Heart right ventricle (tissue), 16 donors: ENCODE results near the gene AKT3. TPM values are rescaled to one million over a fixed set of nuclear protein-coding genes. Genes with fewer than 3 reads are reported as not detected.

Source experiments
- ATAC-seq, 8 donors: fragments of 200-7000 bp; cut with Tn5 transposase; one replicate each; pipeline ENCODE4 v1.9.1; 2020; ENCODE audit warnings: mild to moderate bottlenecking in 8 of 8, moderate library complexity in 8 of 8, moderate number of reproducible peaks in 1 of 8
- DNase-seq, 2 donors: peaks; one replicate each; pipeline ENCODE4 v3.0.0-alpha.2; 2020
- H3K27ac ChIP-seq, 10 donors: fragments of 200-600 bp; sonication (generic) in 2 of 10; one replicate each; pipeline versions ENCODE4 v1.5.0 to v1.8.0; 2020 to 2022; ENCODE audit warnings: mild to moderate bottlenecking in 3 of 10
- H3K27me3 ChIP-seq, 7 donors: fragments of 200-600 bp; one replicate each; pipeline ENCODE4 v1.8.0; 2021 to 2022; ENCODE audit warnings: mild to moderate bottlenecking in 2 of 7
- H3K36me3 ChIP-seq, 9 donors: fragments of 200-600 bp; sonication (generic) in 1 of 9; one replicate each; pipeline versions ENCODE4 v1.5.0 to v1.8.0; 2020 to 2022; ENCODE audit warnings: mild to moderate bottlenecking in 2 of 9
- H3K4me1 ChIP-seq, 9 donors: fragments of 200-600 bp; sonication (generic) in 1 of 9; one replicate each; pipeline versions ENCODE4 v1.5.0 to v1.8.0; 2020 to 2022; ENCODE audit warnings: mild to moderate bottlenecking in 4 of 9
- H3K4me3 ChIP-seq, 10 donors: fragments of 200-600 bp; sonication (generic) in 2 of 10; one replicate each; pipeline versions ENCODE4 v1.5.0 to v1.8.0; 2020 to 2022; ENCODE audit warnings: mild to moderate bottlenecking in 7 of 10, moderate library complexity in 2 of 10
- H3K9me3 ChIP-seq, 11 donors: fragments of 200-600 bp in 10 of 11; sonication (generic) in 2 of 11; one replicate each; pipeline versions ENCODE4 v1.5.0 to v1.8.0; 2013 to 2022; ENCODE audit warnings: mild to moderate bottlenecking in 2 of 11, control low read depth in 1 of 11, moderate library complexity in 1 of 11
- CTCF ChIP-seq, 9 donors: fragments of 200-600 bp; sonication (generic) in 2 of 9; IDR thresholded peaks; one replicate each; pipeline versions ENCODE4 v1.5.0 to v1.8.0; 2021 to 2022; ENCODE audit warnings: antibody characterized with exemption in 9 of 9, mild to moderate bottlenecking in 5 of 9, moderate library complexity in 1 of 9
- WGBS, 2 donors: extraction: QIAGEN DNeasy Blood & Tissue Kit; methylation state at CpG; one replicate each; pipeline ENCODE4 v1.1.7; 2013; ENCODE audit warnings: inconsistent platforms in 1 of 2; 5-methylcytosine and 5-hydroxymethylcytosine counted together
- intact Hi-C, 10 donors: fragments of 100-400 bp; cut with DNase I; formaldehyde crosslinking; loops; one replicate each; pipeline versions ENCODE4 v1.11.1 to v1.14.2; 2022
- polyA plus RNA-seq, 2 donors: library from polyadenylated mRNA; stranded (reverse); fragments of 200-250 nt; gene quantifications; one replicate each; pipeline ENCODE4 v1.2.3, GENCODE V29; 2013
- total RNA-seq, 10 donors: library from RNA; stranded (reverse); fragmentation: NEBNext Ultra II Directional in 3 of 10; extraction: Animal tissue kit (Norgen Biotek cat#: 25700) in 3 of 10; gene quantifications; one replicate each; pipeline versions ENCODE4 v1.2.1 to v1.2.4, GENCODE V29; 2021 to 2023
- donor health status: Arrhythmogenic right ventricular cardiomyopathy.
- donor health status: ischemic (EF 13 %, LVEDD 7.1; RV severe dilation, severe dysfunction).
- donor health status: healthy with polysubstance abuse.
- donor health status: DM: no; HTN: yes; CAD: no.
- donor health status: DM: no; HTN: no; CAD: no.
- donor health status: ischemic (EF 25% LVEDD 6.9; RV normal size, moderate dysfunction).
- donor health status: ischemic (EF 25% LVEDD 5.7; RV mildly dilated, moderate dysfunction).
- donor health status: healthy.
- donor health status: DM: yes; HTN: yes; CAD: no.
- donor health status: Ischemic cardiomyopathy.
- donor health status: ischemic (EF 35%, LVEDD 5.7; RV mildly dilated, moderate dysfunction).
- donor health status: nonischemic (EF 11% LVEDD 7.7; RV severe dilation, severe dysfunction).
- donor health status: DM: yes; HTN: yes; CAD: no.
- donor health status: PGD.
- donor health status: ischemic (EF 29% LVEDD 5.4; RV normal size, mild dysfunction).
- donor health status: nonischemic (EF 23%, LVEDD 6.1; RV moderate dilation, normal function).

AKT3 gene
- total and polyA plus RNA-seq, 12 donors: 6.5 to 27.6 (median 17.7) TPM

- Histone ChIP-seq H3K27ac (peak overlapping the region in 1 of 10 donors; percentile 7), H3K4me1 (peaks cover 0 to 44% (median 15%) of the 10 kb centered on the region in 9 donors)
- intact Hi-C loops: no loop called here
Measured at GRCh38 chr1:243447844-243448243, 402.2 kb downstream of the AKT3 start.

GRCh38 chr1:243447347-243447746, 402.7 kb downstream of the AKT3 start:
- H3K27me3 ChIP-seq: no peaks in the 10 kb centered on the region
- H3K9me3 ChIP-seq: no peaks in the 10 kb centered on the region
- ATAC-seq: peak in 7 of 8 donors; percentile 65 to 87 (median 77)
- intact Hi-C loops: no loop called here
- WGBS, 2 donors: 34 to 60% methylated on average over 3 of the region's 3 CpGs
- H3K27ac ChIP-seq: peak overlapping the region in 1 of 10 donors; percentile 7
- no peak for TF ChIP-seq CTCF (IDR thresholded peaks at IDR 0.05)
- peak in 1 of 2 donors; percentile 46 for DNase-seq
- H3K4me3 ChIP-seq: no peak overlapping the region
- H3K4me1 ChIP-seq: peaks cover 0 to 48% (median 19%) of the 10 kb centered on the region in 9 donors
- peaks cover 0 to 5% (median 0%) of the 10 kb centered on the region in 9 donors for H3K36me3 ChIP-seq

More at GRCh38 chr1:243447844-243448243, 402.2 kb downstream of the AKT3 start:
- DNase-seq (no peak), ATAC-seq (no peak)
- Histone ChIP-seq H3K9me3 (no peaks in the 10 kb centered on the region), H3K36me3 (peaks cover 0 to 5% (median 0%) of the 10 kb centered on the region in 9 donors), H3K27me3 (no peaks in the 10 kb centered on the region), H3K4me3 (no peak overlapping the region)
- 55 to 68% methylated on average over 4 of the region's 4 CpGs for WGBS, 2 donors
- no peak for TF ChIP-seq CTCF (IDR thresholded peaks at IDR 0.05)

GRCh38 chr1:243443557-243443956, 406.5 kb downstream of the AKT3 start:
- DNase-seq (no peak), ATAC-seq (peak in 5 of 8 donors; percentile 42 to 80 (median 62))
- H3K4me3 ChIP-seq: peak overlapping the region in 2 of 10 donors; percentile 7 to 16
- H3K9me3 ChIP-seq: no peaks in the 10 kb centered on the region
- H3K27ac ChIP-seq: peak overlapping the region in 3 of 10 donors; percentile 32 to 56 (median 55)
- 40 to 44% methylated on average over 4 of the region's 4 CpGs for WGBS, 2 donors
- intact Hi-C loops: no loop called here
- no peaks in the 10 kb centered on the region for H3K27me3 ChIP-seq
- H3K36me3 ChIP-seq: peaks cover 0 to 5% (median 0%) of the 10 kb centered on the region in 9 donors
- peaks cover 0 to 39% (median 19%) of the 10 kb centered on the region in 9 donors for H3K4me1 ChIP-seq
- no peak for TF ChIP-seq CTCF (IDR thresholded peaks at IDR 0.05)

GRCh38 chr1:243441601-243442000, 408.4 kb downstream of the AKT3 start:
- TF ChIP-seq CTCF (IDR thresholded peaks at IDR 0.05): no peak
- no peaks in the 10 kb centered on the region for H3K27me3 ChIP-seq
- peaks cover 0 to 24% (median 15%) of the 10 kb centered on the region in 9 donors for H3K4me1 ChIP-seq
- H3K4me3 ChIP-seq: no peak overlapping the region
- no peak overlapping the region for H3K27ac ChIP-seq
- intact Hi-C loops: no loop called here
- ATAC-seq (no peak), DNase-seq (no peak)
- H3K36me3 ChIP-seq: peaks cover 0 to 15% (median 0%) of the 10 kb centered on the region in 9 donors
- no peaks in the 10 kb centered on the region for H3K9me3 ChIP-seq
